Retinal pigment epithelial cell (primary cell): ENCODE measurements around the gene TCEANC2.

Source experiments
- DNase-seq: peaks from one replicate; pipeline ENCODE4 v3.0.0-alpha.2; 2010; ENCODE audit warnings: low read depth
- H3K4me3 ChIP-seq: 2 replicates; pipeline ENCODE4 v1.5.1; 2011; ENCODE audit warnings: mild to moderate bottlenecking, low read length, control low read depth, moderate library complexity
- CTCF ChIP-seq: conservative IDR thresholded peaks from 2 replicates; pipeline ENCODE4 v1.5.1; 2011; ENCODE audit warnings: low read depth, low read length, control low read depth, inconsistent platforms

TCEANC2 gene

GRCh38 chr1:54121482-54122134 is 68.2 kb downstream of the TCEANC2 start:
- TF ChIP-seq CTCF = peak; percentile 87
- no peak for DNase-seq
- H3K4me3 ChIP-seq = peak overlapping the region; percentile 35

GRCh38 chr1:54122135-54122751 is 68.8 kb downstream of the TCEANC2 start:
- no peak for TF ChIP-seq CTCF
- H3K4me3 ChIP-seq = peak overlapping the region; percentile 35
- no peak for DNase-seq

GRCh38 chr1:54122992-54123391 is 69.6 kb downstream of the TCEANC2 start:
- no peak for DNase-seq
- TF ChIP-seq CTCF = no peak
- no peak overlapping the region for H3K4me3 ChIP-seq

GRCh38 chr1:54124472-54124871 is 71.1 kb downstream of the TCEANC2 start:
- no peak for TF ChIP-seq CTCF
- no peak for DNase-seq
- H3K4me3 ChIP-seq = no peak overlapping the region

- no peak for TF ChIP-seq CTCF
- DNase-seq = no peak
- no peak overlapping the region for H3K4me3 ChIP-seq
These were observed 71.5 kb downstream of the TCEANC2 start for GRCh38 chr1:54124906-54125305.

GRCh38 chr1:54125386-54126070 is 72.1 kb downstream of the TCEANC2 start:
- TF ChIP-seq CTCF = peak; percentile 48
- DNase-seq = no peak
- no peak overlapping the region for H3K4me3 ChIP-seq
